K562 (cell line): ENCODE measurements around the gene ADIPOQ. TPM values are rescaled to one million over a fixed set of nuclear protein-coding genes. Genes with fewer than 3 reads are reported as not detected.

Source experiments
- ARID2 ChIP-seq: fragments of 450-650 bp; IDR thresholded peaks from 2 replicates; pipeline ENCODE4 v1.6.1; 2017; ENCODE audit warnings: antibody characterized with exemption, mild to moderate bottlenecking
- GABPA ChIP-seq: fragments of 200-800 bp; sonication (Bioruptor generic); conservative IDR thresholded peaks from 2 replicates; pipeline ENCODE4 v1.6.1; 2016; ENCODE audit warnings: low read depth, missing genetic modification characterization, missing compliant biosample characterization
- GTF2F1 ChIP-seq: IDR thresholded peaks from 2 replicates; pipeline ENCODE4 v1.6.1; 2011; ENCODE audit warnings: low read depth, low read length, improper control_type of control experiment
- KDM1A ChIP-seq, 2 experiments: fragments of 450-650 bp; IDR thresholded peaks; 2 replicates each; pipeline ENCODE4 v1.6.1; 2016; ENCODE audit warnings: mild to moderate bottlenecking in 2 of 2
- RCOR1 ChIP-seq, 2 experiments: IDR thresholded peaks; 2 replicates each; pipeline ENCODE4 v1.6.1; 2012; ENCODE audit warnings: low read depth in 2 of 2, low read length in 2 of 2, borderline replicate concordance in 1 of 2, improper control_type of control experiment in 1 of 2
- U2AF1 ChIP-seq: fragments of 200-400 bp; formaldehyde crosslinking; optimal IDR thresholded peaks from 2 replicates; pipeline ENCODE3; 2017; ENCODE audit warnings: mild to moderate bottlenecking, low read depth, low read length, moderate library complexity
- ZBTB40 ChIP-seq, 2 experiments: fragments of 450-650 bp in 1 of 2; sonication (generic) in 1 of 2; formaldehyde crosslinking in 1 of 2; IDR thresholded peaks; 2 replicates each; pipeline versions ENCODE4 v1.7.1 to v1.9.0; 2016 to 2022; ENCODE audit warnings: inconsistent platforms in 1 of 2, mild to moderate bottlenecking in 1 of 2, missing genetic modification reagents in 1 of 2
- ZNF384 ChIP-seq: IDR thresholded peaks from 2 replicates; pipeline ENCODE4 v1.6.1; 2012; ENCODE audit warnings: low read depth, low read length, improper control_type of control experiment
- ZNF407 ChIP-seq: fragments of 450-650 bp; IDR thresholded peaks from 2 replicates; pipeline ENCODE4 v1.6.1; 2016; ENCODE audit warnings: low read depth
- polyA plus RNA-seq, 8 experiments: library from polyadenylated mRNA; depleted of rRNA in 4 of 8; stranded (reverse) in 5 of 8; unstranded in 3 of 8; fragments of >200 nt; fragmentation: Nextera tagmentation in 2 of 8; fragmentation: Illumina TruSeq in 1 of 8; extraction: Ambion mirVana in 2 of 8; extraction: Trizol in 1 of 8; gene quantifications; 2 replicates each; pipeline versions ENCODE4 v1.2.1 to v1.2.3, GENCODE V29; 2011 to 2014; ENCODE audit warnings: inconsistent platforms in 1 of 8, missing spikeins in 1 of 8
- total RNA-seq, 7 experiments: library from RNA; depleted of rRNA in 6 of 7; stranded (reverse); fragments of >200 nt in 6 of 7; fragmentation: Illumina TruSeq in 2 of 7; extraction: Trizol in 2 of 7; gene quantifications; 2 replicates each; pipeline versions ENCODE4 v1.2.1 to v1.2.3, GENCODE V29; 2011 to 2021; ENCODE audit warnings: low replicate concordance in 1 of 7

The ADIPOQ gene
- total and polyA plus RNA-seq, 9 of the 15 experiments (the other 6 are each of a cell fraction or from before 2014, with no cell fraction given): 0.01 to 0.04 (median 0.03) TPM; not detected in 4

- TF ChIP-seq ZNF407 (no peak), U2AF1 (no peak), GTF2F1 (no peak), ZNF384 (no peak), ZBTB40 (IDR thresholded peaks at IDR 0.05) (peak; percentile 71), ZBTB40 (CRISPR knock-in tag; IDR thresholded peaks at IDR 0.05) (no peak), ARID2 (no peak), RCOR1 (IDR thresholded peaks at IDR 0.05; ENCODE audit: borderline replicate concordance in 1 of 2, low read depth in 2 of 2, low read length in 2 of 2) (peak in 1 of 2 experiments; percentile 44; a peak in 1 of 4 replicates), KDM1A (IDR thresholded peaks at IDR 0.05) (peak; percentile 16 to 30; a peak in 1 of 4 replicates), GABPA (tag) (0 out of 2 replicates have a peak, but pooled peaks have one; percentile 18)
Measured at GRCh38 chr3:186815435-186815834, 27.1 kb upstream of the ADIPOQ start (continued).
